B cell (primary cell): ENCODE measurements around the gene NETO1. TPM values are rescaled to one million over a fixed set of nuclear protein-coding genes. Genes with fewer than 3 reads are reported as not detected.

Experiments
- ATAC-seq: fragments of 200-7000 bp; cut with Tn5 transposase; one replicate; pipeline ENCODE4 v1.10.0; 2021; ENCODE audit warnings: low read depth, mild to moderate bottlenecking, moderate number of reproducible peaks, moderate library complexity
- CTCF ChIA-PET: fragments of 350-600 bp; sonication (Branson Sonifier 250); formaldehyde crosslinking; loops from one replicate; lab custom pipeline; 2021; ENCODE audit warnings: antibody characterized with exemption, inconsistent platforms; lab: Charles Lee
- POLR2A ChIA-PET: fragments of 350-600 bp; sonication (Branson Sonifier 250); formaldehyde crosslinking; loops from one replicate; lab custom pipeline; 2021; ENCODE audit warnings: antibody characterized with exemption; lab: Charles Lee
- DNase-seq: peaks from one replicate; pipeline ENCODE4 v3.0.0; 2013
- H2AFZ ChIP-seq: 2 replicates; pipeline ENCODE4 v1.6.1; 2012; ENCODE audit warnings: mild to moderate bottlenecking, low read depth, low read length; ENCODE audit not compliant: insufficient read depth, poor library complexity, severe bottlenecking
- H3K27ac ChIP-seq, 2 donors: 1 replicate in 1 of 2; 2 replicates in 1 of 2; pipeline ENCODE4 v1.5.1; 2012 to 2013; ENCODE audit warnings: low read length in 2 of 2, mild to moderate bottlenecking in 2 of 2, moderate library complexity in 1 of 2
- H3K27me3 ChIP-seq, 4 experiments: fragments of 200-600 bp in 1 of 4; sonication (generic) in 1 of 4; replicated peaks in 1 of 4; 1 replicate in 2 of 4; 2 replicates in 2 of 4; pipeline versions ENCODE4 v1.6.1 to v1.7.0; 2013 to 2016; ENCODE audit warnings: low read length in 3 of 4, mild to moderate bottlenecking in 2 of 4, mixed read lengths in 1 of 4, moderate library complexity in 1 of 4; ENCODE audit not compliant: insufficient read depth in 4 of 4, control insufficient read depth in 3 of 4; ENCODE audit errors: control extremely low read depth in 1 of 4
- H3K36me3 ChIP-seq, 2 experiments: replicated peaks in 1 of 2; 1 replicate in 1 of 2; 2 replicates in 1 of 2; pipeline versions ENCODE4 v1.6.1 to v1.7.1; 2013; ENCODE audit warnings: low read length in 1 of 2; ENCODE audit not compliant: insufficient read depth in 2 of 2, control insufficient read depth in 1 of 2; ENCODE audit errors: control extremely low read depth in 1 of 2, extremely low read depth in 1 of 2
- H3K4me1 ChIP-seq, 2 donors: fragments of 200-600 bp in 1 of 2; sonication (generic) in 1 of 2; 1 replicate in 1 of 2; 2 replicates in 1 of 2; pipeline versions ENCODE4 v1.5.1 to v1.6.1; 2013 to 2017; ENCODE audit warnings: low read length in 2 of 2; ENCODE audit not compliant: control insufficient read depth in 2 of 2, insufficient read depth in 2 of 2
- H3K4me2 ChIP-seq: replicated peaks from 2 replicates; pipeline ENCODE3; 2012; ENCODE audit warnings: mild to moderate bottlenecking, low read depth, low read length; ENCODE audit not compliant: poor library complexity, severe bottlenecking
- H3K4me3 ChIP-seq, 5 experiments: fragments of 200-600 bp in 1 of 5; sonication (generic) in 1 of 5; 1 replicate in 3 of 5; 2 replicates in 2 of 5; pipeline versions ENCODE4 v1.5.1 to v1.7.0; 2011 to 2016; ENCODE audit warnings: low read length in 4 of 5, mild to moderate bottlenecking in 4 of 5, low read depth in 2 of 5, control low read depth in 1 of 5, moderate library complexity in 1 of 5; ENCODE audit not compliant: insufficient read depth in 1 of 5; ENCODE audit errors: control extremely low read depth in 1 of 5, extremely low read depth in 1 of 5
- H3K79me2 ChIP-seq: fragments of 200-600 bp; sonication (generic); one replicate; pipeline ENCODE4 v1.6.0; 2016; ENCODE audit warnings: low read length; ENCODE audit not compliant: control insufficient read depth, insufficient read depth
- H3K9ac ChIP-seq: fragments of 200-600 bp; sonication (generic); 2 replicates; pipeline ENCODE4 v1.6.1; 2017; ENCODE audit warnings: mild to moderate bottlenecking, low read length, moderate library complexity
- H3K9me3 ChIP-seq, 3 donors: one replicate each; pipeline versions ENCODE4 v1.6.1 to v1.7.1; 2013; ENCODE audit warnings: low read length in 2 of 3; ENCODE audit not compliant: control insufficient read depth in 2 of 3, insufficient read depth in 1 of 3; ENCODE audit errors: control extremely low read depth in 1 of 3
- H4K20me1 ChIP-seq: 2 replicates; pipeline ENCODE4 v1.6.0; 2012; ENCODE audit warnings: mild to moderate bottlenecking, low read length; ENCODE audit not compliant: insufficient read depth, control insufficient read depth, poor library complexity, severe bottlenecking
- H3K27ac Mint-ChIP-seq: one replicate; pipeline ENCODE4 v1.8.0; 2021; ENCODE audit warnings: mixed read lengths
- H3K27me3 Mint-ChIP-seq: one replicate; pipeline ENCODE4 v1.8.0; 2021; ENCODE audit warnings: mixed read lengths
- H3K4me1 Mint-ChIP-seq: one replicate; pipeline ENCODE4 v1.8.0; 2021; ENCODE audit warnings: mixed read lengths
- H3K4me3 Mint-ChIP-seq: one replicate; pipeline ENCODE4 v1.8.0; 2021; ENCODE audit warnings: mixed read lengths
- H3K9me3 Mint-ChIP-seq: one replicate; pipeline ENCODE4 v1.8.0; 2022; ENCODE audit warnings: mixed read lengths; ENCODE audit not compliant: insufficient read depth
- CTCF ChIP-seq: fragments of 200-600 bp; IDR thresholded peaks from one replicate; pipeline ENCODE4 v1.8.0; 2022; ENCODE audit warnings: antibody characterized with exemption, mild to moderate bottlenecking
- EZH2 ChIP-seq: IDR thresholded peaks from 2 replicates; pipeline ENCODE4 v1.6.1; 2012; ENCODE audit warnings: borderline replicate concordance, low read depth, mild to moderate bottlenecking, moderate library complexity, low read length; ENCODE audit not compliant: insufficient read depth, poor library complexity, severe bottlenecking
- WGBS: methylation state at CpG from one replicate; pipeline ENCODE4 v1.1.5; 2013; ENCODE audit warnings: missing lambda C conversion rate; ENCODE audit not compliant: insufficient coverage; 5-methylcytosine and 5-hydroxymethylcytosine counted together
- intact Hi-C: fragments of 100-400 bp; cut with micrococcal nuclease; formaldehyde crosslinking; loops from one replicate; pipeline ENCODE4 v1.10.0; 2022
- polyA plus RNA-seq: library from polyadenylated mRNA; depleted of rRNA; stranded (reverse); fragments of >200 nt; gene quantifications from 2 replicates; pipeline ENCODE4 v1.2.3, GENCODE V29; 2012
- total RNA-seq, 2 donors: library from RNA; stranded (reverse); fragments of 120-200 nt in 1 of 2; gene quantifications; 1 replicate in 1 of 2; 2 replicates in 1 of 2; pipeline versions ENCODE4 v1.2.3 to v1.2.4, GENCODE V29; 2013 to 2022

The NETO1 gene
- total and polyA plus RNA-seq, 2 donors (not counting 1 experiment from before 2014, with no cell fraction given): 8.4 to 10.5 TPM

GRCh38 chr18:72742002-72742401 lies 125.8 kb downstream of the NETO1 start:
- Mint-ChIP-seq H3K4me1 (no peaks in the 10 kb centered on the region), H3K27ac (no peak overlapping the region), H3K9me3 (no peaks in the 10 kb centered on the region), H3K4me3 (no peak overlapping the region), H3K27me3 (no peaks in the 10 kb centered on the region)
- Histone ChIP-seq H3K79me2 (no peaks in the 10 kb centered on the region), H3K4me1 (no peaks in the 10 kb centered on the region), H4K20me1 (no peaks in the 10 kb centered on the region), H3K36me3 (no peaks in the 10 kb centered on the region), H3K27me3 (no peaks in the 10 kb centered on the region), H3K4me2 (no peak overlapping the region), H3K9me3 (no peaks in the 10 kb centered on the region), H2AFZ (no peak overlapping the region), H3K9ac (no peak overlapping the region), H3K27ac (no peak overlapping the region), H3K4me3 (no peak overlapping the region)
- intact Hi-C loops: no loop called here
- ATAC-seq: no peak
- CTCF ChIA-PET: no interaction called here
- POLR2A ChIA-PET: no interaction called here
- no peak for DNase-seq
- TF ChIP-seq EZH2: no peak
- no peak for TF ChIP-seq CTCF
- WGBS: no CpG with 5 or more reads among the region's 1 CpG

DNA sequence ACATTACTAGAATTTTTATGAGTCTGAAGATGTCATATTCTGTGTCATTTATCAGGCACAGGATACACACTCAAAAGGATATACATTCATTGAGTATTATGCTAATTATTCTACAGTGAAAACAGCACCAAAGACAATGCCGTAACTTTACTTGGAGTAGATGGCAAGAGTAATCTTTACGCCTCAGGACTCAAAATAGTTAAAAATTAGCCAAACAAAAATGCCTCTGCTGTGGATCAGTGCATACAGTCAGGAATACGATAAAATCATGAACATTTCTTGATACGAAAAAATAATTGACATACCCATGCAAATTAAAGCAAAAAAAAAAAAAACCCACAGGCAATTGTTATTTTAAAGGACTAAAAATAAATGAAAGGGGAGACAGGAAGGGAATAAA lies 129.7 kb downstream of the NETO1 start:
- Mint-ChIP-seq H3K27me3 (no peaks in the 10 kb centered on the region), H3K9me3 (no peaks in the 10 kb centered on the region), H3K4me3 (no peak overlapping the region), H3K27ac (no peak overlapping the region), H3K4me1 (no peaks in the 10 kb centered on the region)
- Histone ChIP-seq H3K9ac (no peak overlapping the region), H2AFZ (no peak overlapping the region), H4K20me1 (no peaks in the 10 kb centered on the region), H3K27me3 (no peaks in the 10 kb centered on the region), H3K79me2 (no peaks in the 10 kb centered on the region), H3K27ac (no peak overlapping the region), H3K4me3 (no peak overlapping the region), H3K4me2 (no peak overlapping the region), H3K4me1 (no peaks in the 10 kb centered on the region), H3K9me3 (no peaks in the 10 kb centered on the region), H3K36me3 (no peaks in the 10 kb centered on the region)
- intact Hi-C loops: no loop called here
- ChIA-PET POLR2A (no interaction called here), CTCF (interaction anchor here (0.7 kb wide), 1 partner anchor 1814 kb away, joined by 4 read pairs; no protein-coding TSS in a partner anchor)
- no CpG with 5 or more reads among the region's 4 CpGs for WGBS
- no peak for TF ChIP-seq CTCF
- no peak for TF ChIP-seq EZH2
- DNase-seq (no peak), ATAC-seq (no peak)
